ENCODE results near the gene GLI3.

GLI3 gene

DNA sequence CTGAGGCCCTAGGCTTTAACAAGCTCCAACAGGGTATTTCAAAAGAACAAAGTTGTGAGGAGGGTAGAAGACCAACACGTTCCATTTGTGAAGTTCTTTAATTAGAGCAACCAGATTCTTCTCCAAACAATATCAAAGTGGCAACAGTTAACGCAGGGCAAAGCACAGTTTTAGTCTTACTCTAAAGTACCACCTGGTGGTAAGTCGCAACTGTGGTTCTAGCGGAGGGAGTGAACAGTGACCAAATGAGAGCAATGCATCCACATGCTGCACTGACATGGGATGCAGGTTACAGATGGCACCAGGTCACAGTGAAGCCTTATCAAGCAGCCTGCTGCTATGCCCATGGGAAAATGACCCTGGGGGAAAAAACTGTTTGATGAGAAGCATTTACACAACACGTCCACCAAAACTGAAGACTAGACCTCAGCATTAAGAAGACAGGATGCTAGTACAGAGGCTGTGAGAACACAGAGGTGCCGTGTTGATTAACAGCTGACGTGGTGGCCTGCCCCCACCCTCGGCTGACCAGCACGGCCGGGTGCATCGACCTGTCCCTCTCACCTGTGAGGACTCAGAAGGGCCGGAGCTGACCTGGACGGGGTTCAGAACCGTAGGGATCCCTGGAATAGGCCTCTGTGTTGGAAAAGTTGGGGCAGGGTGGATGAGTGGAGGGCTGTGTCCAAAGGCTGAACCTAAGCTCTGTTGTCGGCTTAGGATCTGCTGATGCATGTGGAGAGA, 211.2 kb downstream of the GLI3 start:
- no peak overlapping the region for H3K4me3 ChIP-seq (ENCODE audit: low read depth, low read length)
- CTCF ChIA-PET: interaction anchor here (1.5 to 6.0 kb wide), 3 partner anchors 9 to 47 kb away, joined by 4 to 28 read pairs (median 4); no protein-coding TSS in a partner anchor
- DNase-seq (ENCODE audit: low read depth, low spot score): no peak
- POLR2A ChIA-PET: no interaction called here
- TF ChIP-seq CTCF (IDR thresholded peaks at IDR 0.05; ENCODE audit: insufficient read depth, low read length, missing control alignments): no peak

DNA sequence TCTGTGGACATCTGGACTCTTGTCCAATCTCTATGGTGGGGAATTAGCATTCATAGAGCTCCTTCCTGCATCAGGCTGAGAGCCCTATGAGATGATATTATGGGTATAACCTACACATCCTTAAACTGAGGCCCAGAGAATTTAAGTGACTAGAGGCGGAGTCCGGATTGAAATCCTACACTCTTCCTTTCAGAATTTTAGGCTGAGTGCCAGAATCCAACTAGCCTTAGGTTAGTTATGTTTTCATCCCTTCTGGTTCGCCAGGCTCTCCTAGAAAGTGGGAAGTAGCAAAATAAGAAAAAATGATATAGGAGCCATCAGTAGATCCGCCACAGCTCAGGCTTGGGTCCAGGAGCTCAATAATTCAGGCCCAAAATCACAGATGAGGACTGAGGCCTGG, 212.5 kb downstream of the GLI3 start:
- TF ChIP-seq CTCF (IDR thresholded peaks at IDR 0.05; ENCODE audit: insufficient read depth, low read length, missing control alignments): no peak
- ChIA-PET CTCF (interaction anchor here (0.9 to 6.0 kb wide), 4 partner anchors 8 to 84 kb away, joined by 3 to 28 read pairs (median 4); no protein-coding TSS in a partner anchor), POLR2A (no interaction called here)
- no peak for DNase-seq (ENCODE audit: low read depth, low spot score)
- no peak overlapping the region for H3K4me3 ChIP-seq (ENCODE audit: low read depth, low read length)

DNA sequence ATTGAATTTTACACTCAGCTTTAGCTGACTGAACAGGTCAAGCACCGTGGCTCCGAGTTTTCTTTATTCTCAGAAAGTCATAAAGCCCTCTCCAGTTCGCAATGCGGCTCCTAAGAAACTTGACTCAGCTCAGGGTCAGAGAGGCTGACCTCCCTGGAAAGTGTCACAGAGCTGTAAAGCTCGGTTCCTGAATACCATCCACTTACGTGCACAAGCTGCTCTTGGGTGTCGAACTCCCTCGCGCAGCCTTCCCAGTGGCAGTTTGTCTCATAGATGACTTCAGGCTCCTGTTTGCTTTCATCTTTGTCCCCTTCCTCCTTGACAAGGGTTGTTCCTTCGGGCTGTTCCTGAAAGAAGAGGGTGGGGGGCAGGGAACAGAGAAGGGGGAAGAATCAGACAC, 213.7 kb downstream of the GLI3 start:
- TF ChIP-seq CTCF (IDR thresholded peaks at IDR 0.05; ENCODE audit: insufficient read depth, low read length, missing control alignments): no peak
- ChIA-PET CTCF (interaction anchor here (0.8 to 6.0 kb wide), 5 partner anchors 10 to 83 kb away, joined by 3 to 28 read pairs (median 5); no protein-coding TSS in a partner anchor), POLR2A (no interaction called here)
- DNase-seq (ENCODE audit: low read depth, low spot score): no peak
- no peak overlapping the region for H3K4me3 ChIP-seq (ENCODE audit: low read depth, low read length)

GRCh38 chr7:42022791-42023190, 214.2 kb downstream of the GLI3 start:
- no peak for DNase-seq (ENCODE audit: low read depth, low spot score)
- CTCF ChIA-PET: interaction anchor here (0.8 to 6.0 kb wide), 4 partner anchors 44 to 82 kb away, joined by 3 to 28 read pairs (median 6); no protein-coding TSS in a partner anchor
- H3K4me3 ChIP-seq (ENCODE audit: low read depth, low read length): no peak overlapping the region
- no peak for TF ChIP-seq CTCF (IDR thresholded peaks at IDR 0.05; ENCODE audit: insufficient read depth, low read length, missing control alignments)
- POLR2A ChIA-PET: no interaction called here

DNA sequence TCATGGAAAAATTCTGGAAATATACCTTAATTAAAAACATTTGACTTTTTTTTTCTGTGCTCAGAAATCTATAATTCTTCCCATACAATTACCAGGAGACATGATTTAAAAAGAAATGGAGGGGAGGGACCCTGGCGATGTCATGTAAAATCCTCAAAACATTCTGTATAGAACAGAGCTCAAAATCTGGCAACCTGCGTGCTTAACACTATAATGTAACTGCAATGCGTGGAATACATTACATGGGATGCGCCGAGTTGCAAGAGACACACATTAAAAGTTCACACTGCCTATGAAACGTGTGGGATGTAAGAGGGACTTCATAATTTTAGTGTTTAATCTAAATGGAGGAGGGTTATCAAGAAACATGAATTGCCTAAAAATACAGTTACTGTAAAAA, 215.0 kb downstream of the GLI3 start:
- TF ChIP-seq CTCF (IDR thresholded peaks at IDR 0.05; ENCODE audit: insufficient read depth, low read length, missing control alignments): no peak
- no peak overlapping the region for H3K4me3 ChIP-seq (ENCODE audit: low read depth, low read length)
- POLR2A ChIA-PET: no interaction called here
- no peak for DNase-seq (ENCODE audit: low read depth, low spot score)
- CTCF ChIA-PET: interaction anchor here (1.1 to 1.6 kb wide), 2 partner anchors 24 to 45 kb away, joined by 3 read pairs; no protein-coding TSS in a partner anchor

GRCh38 chr7:42021631-42022030, 215.4 kb downstream of the GLI3 start:
- no peak overlapping the region for H3K4me3 ChIP-seq (ENCODE audit: low read depth, low read length)
- ChIA-PET CTCF (interaction anchor here (1.1 to 1.6 kb wide), 2 partner anchors 24 to 45 kb away, joined by 3 read pairs; no protein-coding TSS in a partner anchor), POLR2A (no interaction called here)
- DNase-seq (ENCODE audit: low read depth, low spot score): no peak
- no peak for TF ChIP-seq CTCF (IDR thresholded peaks at IDR 0.05; ENCODE audit: insufficient read depth, low read length, missing control alignments)
